Measurements from ENCODE around the gene CNTN4.

CNTN4 gene

DNA sequence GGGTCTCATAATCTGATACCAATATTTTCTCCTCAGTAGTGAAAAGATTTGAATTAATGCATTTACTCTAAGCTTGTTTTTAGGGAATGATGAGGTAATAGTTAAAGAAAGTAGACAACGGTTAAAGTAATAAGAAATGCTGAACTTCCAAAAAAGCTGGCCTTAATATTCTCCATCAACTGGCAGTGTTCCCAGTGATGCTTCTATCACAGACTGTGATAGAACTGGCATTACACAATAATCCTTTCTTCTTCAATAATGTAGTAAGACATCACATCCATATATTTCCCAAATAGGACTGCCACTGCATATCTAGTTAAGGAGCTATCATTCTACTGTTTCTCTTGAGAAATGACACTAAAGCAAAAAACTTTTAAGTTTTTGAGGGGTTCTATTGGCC, 822.8 kb downstream of the CNTN4 start:
- WGBS, 2 experiments, result 88 to 92% methylated on average over 1 of the region's 1 CpG
- H3K4me1 ChIP-seq (ENCODE audit: control insufficient read depth, insufficient read depth, low read length), result no peaks in the 10 kb centered on the region
- no peak overlapping the region for H3K4me3 ChIP-seq (ENCODE audit: insufficient read depth, low read depth, low read length)
- no peaks in the 10 kb centered on the region for H3K27me3 ChIP-seq (ENCODE audit: control insufficient read depth, insufficient read depth, low read length, poor library complexity, severe bottlenecking)
- H3K9me3 ChIP-seq (ENCODE audit: control insufficient read depth, low read length), result no peaks in the 10 kb centered on the region
- no peaks in the 10 kb centered on the region for H3K36me3 ChIP-seq (ENCODE audit: control insufficient read depth, insufficient read depth, low read length)
- H3K27ac ChIP-seq (ENCODE audit: insufficient read depth, low read depth, low read length, poor library complexity, severe bottlenecking), result no peak overlapping the region

- Histone ChIP-seq H3K4me3 (ENCODE audit: insufficient read depth, low read depth, low read length) (no peak overlapping the region), H3K27ac (ENCODE audit: insufficient read depth, low read depth, low read length, poor library complexity, severe bottlenecking) (no peak overlapping the region), H3K27me3 (ENCODE audit: control insufficient read depth, insufficient read depth, low read length, poor library complexity, severe bottlenecking) (no peaks in the 10 kb centered on the region), H3K9me3 (ENCODE audit: control insufficient read depth, low read length) (no peaks in the 10 kb centered on the region), H3K36me3 (ENCODE audit: control insufficient read depth, insufficient read depth, low read length) (no peaks in the 10 kb centered on the region), H3K4me1 (ENCODE audit: control insufficient read depth, insufficient read depth, low read length) (no peaks in the 10 kb centered on the region)
- WGBS, 2 experiments, result 75 to 85% methylated on average over 1 of the region's 1 CpG
Measured at GRCh38 chr3:2921903-2922302, 823.2 kb downstream of the CNTN4 start.

- Histone ChIP-seq H3K4me3 (ENCODE audit: insufficient read depth, low read depth, low read length) (no peak overlapping the region), H3K4me1 (ENCODE audit: control insufficient read depth, insufficient read depth, low read length) (no peaks in the 10 kb centered on the region), H3K36me3 (ENCODE audit: control insufficient read depth, insufficient read depth, low read length) (no peaks in the 10 kb centered on the region), H3K27me3 (ENCODE audit: control insufficient read depth, insufficient read depth, low read length, poor library complexity, severe bottlenecking) (no peaks in the 10 kb centered on the region), H3K27ac (ENCODE audit: insufficient read depth, low read depth, low read length, poor library complexity, severe bottlenecking) (no peak overlapping the region), H3K9me3 (ENCODE audit: control insufficient read depth, low read length) (no peaks in the 10 kb centered on the region)
- WGBS, 2 experiments, result 83 to 89% methylated on average over 3 of the region's 3 CpGs
Measured at GRCh38 chr3:2923390-2923789, 824.7 kb downstream of the CNTN4 start.

- Histone ChIP-seq H3K27me3 (ENCODE audit: control insufficient read depth, insufficient read depth, low read length, poor library complexity, severe bottlenecking) (no peaks in the 10 kb centered on the region), H3K27ac (ENCODE audit: insufficient read depth, low read depth, low read length, poor library complexity, severe bottlenecking) (no peak overlapping the region), H3K4me1 (ENCODE audit: control insufficient read depth, insufficient read depth, low read length) (no peaks in the 10 kb centered on the region), H3K4me3 (ENCODE audit: insufficient read depth, low read depth, low read length) (no peak overlapping the region), H3K36me3 (ENCODE audit: control insufficient read depth, insufficient read depth, low read length) (no peaks in the 10 kb centered on the region), H3K9me3 (ENCODE audit: control insufficient read depth, low read length) (no peaks in the 10 kb centered on the region)
- WGBS, 2 experiments, result 42 to 47% methylated on average over 1 of the region's 1 CpG
Measured at GRCh38 chr3:2927259-2927658, 828.6 kb downstream of the CNTN4 start.

DNA sequence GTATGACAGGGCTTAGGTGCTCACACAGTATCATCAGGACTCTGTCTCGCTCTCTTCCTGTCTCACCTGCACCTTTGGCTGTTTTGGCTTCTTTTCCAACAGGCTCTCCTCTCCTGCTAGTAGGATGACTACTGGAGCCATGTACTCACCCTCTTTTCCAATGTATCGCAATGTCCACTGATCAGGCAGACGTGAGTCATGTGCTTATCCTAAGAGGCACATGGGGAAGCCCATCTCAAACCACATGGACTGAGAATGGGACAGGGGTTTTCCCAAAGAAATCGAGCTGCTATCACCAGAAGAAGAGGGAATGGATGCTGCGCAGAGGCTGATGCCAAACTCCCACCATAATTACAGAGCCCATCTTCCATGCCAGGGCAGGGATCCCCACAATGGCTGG, 830.9 kb downstream of the CNTN4 start:
- Histone ChIP-seq H3K4me1 (ENCODE audit: control insufficient read depth, insufficient read depth, low read length) (no peaks in the 10 kb centered on the region), H3K36me3 (ENCODE audit: control insufficient read depth, insufficient read depth, low read length) (no peaks in the 10 kb centered on the region), H3K27me3 (ENCODE audit: control insufficient read depth, insufficient read depth, low read length, poor library complexity, severe bottlenecking) (no peaks in the 10 kb centered on the region), H3K27ac (ENCODE audit: insufficient read depth, low read depth, low read length, poor library complexity, severe bottlenecking) (no peak overlapping the region), H3K9me3 (ENCODE audit: control insufficient read depth, low read length) (no peaks in the 10 kb centered on the region), H3K4me3 (ENCODE audit: insufficient read depth, low read depth, low read length) (no peak overlapping the region)
- 92 to 94% methylated on average over 5 of the region's 5 CpGs for WGBS, 2 experiments

- Histone ChIP-seq H3K27me3 (ENCODE audit: control insufficient read depth, insufficient read depth, low read length, poor library complexity, severe bottlenecking) (no peaks in the 10 kb centered on the region), H3K9me3 (ENCODE audit: control insufficient read depth, low read length) (no peaks in the 10 kb centered on the region), H3K27ac (ENCODE audit: insufficient read depth, low read depth, low read length, poor library complexity, severe bottlenecking) (no peak overlapping the region), H3K4me1 (ENCODE audit: control insufficient read depth, insufficient read depth, low read length) (no peaks in the 10 kb centered on the region), H3K4me3 (ENCODE audit: insufficient read depth, low read depth, low read length) (no peak overlapping the region), H3K36me3 (ENCODE audit: control insufficient read depth, insufficient read depth, low read length) (no peaks in the 10 kb centered on the region)
- 91 to 97% methylated on average over 4 of the region's 4 CpGs for WGBS, 2 experiments
Measured at GRCh38 chr3:2931265-2931664, 832.6 kb downstream of the CNTN4 start.

GRCh38 chr3:2934541-2934940, 835.9 kb downstream of the CNTN4 start:
- Histone ChIP-seq H3K36me3 (ENCODE audit: control insufficient read depth, insufficient read depth, low read length) (no peaks in the 10 kb centered on the region), H3K4me1 (ENCODE audit: control insufficient read depth, insufficient read depth, low read length) (no peaks in the 10 kb centered on the region), H3K9me3 (ENCODE audit: control insufficient read depth, low read length) (no peaks in the 10 kb centered on the region), H3K27ac (ENCODE audit: insufficient read depth, low read depth, low read length, poor library complexity, severe bottlenecking) (no peak overlapping the region), H3K4me3 (ENCODE audit: insufficient read depth, low read depth, low read length) (no peak overlapping the region), H3K27me3 (ENCODE audit: control insufficient read depth, insufficient read depth, low read length, poor library complexity, severe bottlenecking) (no peaks in the 10 kb centered on the region)
- WGBS, 2 experiments, result 94 to 97% methylated on average over 4 of the region's 4 CpGs

DNA sequence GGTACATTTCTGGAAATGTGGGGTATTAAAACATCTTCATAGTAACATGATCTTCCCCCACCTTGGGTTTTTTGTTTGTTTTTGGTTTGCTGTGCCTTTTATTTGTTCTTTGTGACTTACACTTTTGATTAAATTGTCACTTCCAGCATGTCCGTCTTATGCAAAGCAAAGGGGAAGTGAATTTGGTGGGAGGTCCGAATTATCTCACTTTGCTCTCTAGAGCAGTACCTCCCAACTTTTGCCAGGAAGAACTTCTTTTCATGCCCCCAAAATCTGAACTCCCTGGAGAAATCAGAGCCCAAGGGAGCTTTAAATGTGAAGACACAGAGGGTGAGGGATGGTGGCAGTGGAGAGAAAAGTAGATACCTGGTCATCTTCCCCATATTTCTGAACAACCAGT, 838.4 kb downstream of the CNTN4 start:
- H3K36me3 ChIP-seq (ENCODE audit: control insufficient read depth, insufficient read depth, low read length), result no peaks in the 10 kb centered on the region
- H3K27me3 ChIP-seq (ENCODE audit: control insufficient read depth, insufficient read depth, low read length, poor library complexity, severe bottlenecking), result no peaks in the 10 kb centered on the region
- 87 to 93% methylated on average over 2 of the region's 2 CpGs for WGBS, 2 experiments
- no peak overlapping the region for H3K27ac ChIP-seq (ENCODE audit: insufficient read depth, low read depth, low read length, poor library complexity, severe bottlenecking)
- H3K4me3 ChIP-seq (ENCODE audit: insufficient read depth, low read depth, low read length), result no peak overlapping the region
- H3K4me1 ChIP-seq (ENCODE audit: control insufficient read depth, insufficient read depth, low read length), result no peaks in the 10 kb centered on the region
- H3K9me3 ChIP-seq (ENCODE audit: control insufficient read depth, low read length), result no peaks in the 10 kb centered on the region

GRCh38 chr3:2937592-2937991, 838.9 kb downstream of the CNTN4 start:
- 87% methylated on average over 2 of the region's 2 CpGs for WGBS, 2 experiments

DNA sequence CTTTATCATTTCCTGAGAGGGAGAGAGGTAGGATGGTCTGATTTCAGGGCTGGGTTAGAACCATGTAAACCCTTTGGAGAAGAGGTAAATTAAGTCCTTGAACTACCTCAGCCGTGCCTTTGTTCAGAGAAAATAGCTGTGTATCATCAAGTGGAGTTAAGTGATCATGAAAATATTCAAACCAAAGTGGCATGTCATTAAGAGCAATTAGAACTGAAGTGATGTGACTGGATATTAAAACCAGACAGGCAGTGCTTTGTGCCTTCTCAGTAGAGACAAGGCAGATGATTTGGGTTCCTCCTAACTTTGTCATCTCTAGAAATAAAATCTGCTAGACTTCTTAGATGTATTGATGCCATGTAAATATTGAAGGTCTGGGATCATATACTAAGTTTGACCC, 840.0 kb downstream of the CNTN4 start:
- 90 to 97% methylated on average over 1 of the region's 1 CpG for WGBS, 2 experiments
- no peaks in the 10 kb centered on the region for H3K4me1 ChIP-seq (ENCODE audit: control insufficient read depth, insufficient read depth, low read length)
- H3K27me3 ChIP-seq (ENCODE audit: control insufficient read depth, insufficient read depth, low read length, poor library complexity, severe bottlenecking), result no peaks in the 10 kb centered on the region
- H3K9me3 ChIP-seq (ENCODE audit: control insufficient read depth, low read length), result no peaks in the 10 kb centered on the region
- no peak overlapping the region for H3K4me3 ChIP-seq (ENCODE audit: insufficient read depth, low read depth, low read length)
- no peaks in the 10 kb centered on the region for H3K36me3 ChIP-seq (ENCODE audit: control insufficient read depth, insufficient read depth, low read length)
- no peak overlapping the region for H3K27ac ChIP-seq (ENCODE audit: insufficient read depth, low read depth, low read length, poor library complexity, severe bottlenecking)

More at GRCh38 chr3:2937592-2937991, 838.9 kb downstream of the CNTN4 start:
- Histone ChIP-seq H3K27ac (ENCODE audit: insufficient read depth, low read depth, low read length, poor library complexity, severe bottlenecking) (no peak overlapping the region), H3K27me3 (ENCODE audit: control insufficient read depth, insufficient read depth, low read length, poor library complexity, severe bottlenecking) (no peaks in the 10 kb centered on the region), H3K36me3 (ENCODE audit: control insufficient read depth, insufficient read depth, low read length) (no peaks in the 10 kb centered on the region), H3K4me1 (ENCODE audit: control insufficient read depth, insufficient read depth, low read length) (no peaks in the 10 kb centered on the region), H3K9me3 (ENCODE audit: control insufficient read depth, low read length) (no peaks in the 10 kb centered on the region), H3K4me3 (ENCODE audit: insufficient read depth, low read depth, low read length) (no peak overlapping the region)

GRCh38 chr3:2940062-2940461, 841.4 kb downstream of the CNTN4 start:
- no peak overlapping the region for H3K27ac ChIP-seq (ENCODE audit: insufficient read depth, low read depth, low read length, poor library complexity, severe bottlenecking)
- no peaks in the 10 kb centered on the region for H3K9me3 ChIP-seq (ENCODE audit: control insufficient read depth, low read length)
- H3K4me3 ChIP-seq (ENCODE audit: insufficient read depth, low read depth, low read length), result no peak overlapping the region
- WGBS, 2 experiments, result 95 to 98% methylated on average over 2 of the region's 2 CpGs
- H3K27me3 ChIP-seq (ENCODE audit: control insufficient read depth, insufficient read depth, low read length, poor library complexity, severe bottlenecking), result no peaks in the 10 kb centered on the region
- H3K36me3 ChIP-seq (ENCODE audit: control insufficient read depth, insufficient read depth, low read length), result no peaks in the 10 kb centered on the region
- H3K4me1 ChIP-seq (ENCODE audit: control insufficient read depth, insufficient read depth, low read length), result no peaks in the 10 kb centered on the region

All from ectodermal cell (in vitro differentiated cells).